HepG2 (cell line): ENCODE data around the gene RBSN. TPM values are rescaled to one million over a fixed set of nuclear protein-coding genes. Genes with fewer than 3 reads are reported as not detected.

ENCODE experiments used
- FOXP1 ChIP-seq, 2 experiments: fragments of 450-650 bp in 1 of 2; IDR thresholded peaks; 2 replicates each; pipeline ENCODE4 v1.6.1; 2017 to 2018; ENCODE audit warnings: antibody characterized with exemption in 1 of 2
- polyA plus RNA-seq, 8 experiments: library from polyadenylated mRNA; depleted of rRNA in 3 of 8; stranded (reverse) in 7 of 8; unstranded in 1 of 8; fragments of >200 nt; fragmentation: Illumina TruSeq in 4 of 8; extraction: Trizol in 4 of 8; gene quantifications; 2 replicates each; pipeline versions ENCODE4 v1.2.1 to v1.2.3, GENCODE V29; 2011 to 2016; ENCODE audit warnings: low read depth in 4 of 8, missing spikeins in 1 of 8, mixed read lengths in 1 of 8; ENCODE audit not compliant: insufficient read depth in 1 of 8
- total RNA-seq, 5 experiments: library from RNA; depleted of rRNA; stranded (reverse); fragments of >200 nt; fragmentation: Illumina TruSeq; extraction: Trizol; gene quantifications; 2 replicates each; pipeline ENCODE4 v1.2.3, GENCODE V29; 2016; ENCODE audit warnings: low read depth in 1 of 5

Gene RBSN
- total and polyA plus RNA-seq, 2 of the 13 experiments (the other 11 are each of a cell fraction or from before 2014, with no cell fraction given), result 7.9 to 11.8 TPM

DNA sequence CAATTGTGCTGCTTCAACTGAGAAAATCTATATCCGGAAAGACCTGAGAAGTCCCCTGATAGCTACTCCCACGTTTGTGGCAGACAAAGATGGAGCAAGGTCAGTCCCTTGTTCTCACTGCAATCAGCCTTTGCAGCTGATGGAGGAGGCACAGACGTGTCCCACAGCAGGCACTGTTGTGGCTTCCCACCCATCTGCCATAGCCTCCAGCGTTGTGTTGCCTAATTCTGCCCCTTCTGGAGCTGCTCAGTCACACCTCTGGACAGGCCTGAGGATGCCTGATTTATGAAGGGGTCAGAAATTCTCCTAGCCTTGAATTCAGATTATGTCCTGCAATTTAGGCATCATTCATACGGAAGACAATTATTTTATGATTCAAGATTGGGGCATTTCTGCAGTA is 75.7 kb downstream of the RBSN start (continued):
- TF ChIP-seq FOXP1 (IDR thresholded peaks at IDR 0.05), result no peak
- TF ChIP-seq FOXP1 (CRISPR knock-in tag; IDR thresholded peaks at IDR 0.05), result no peak

Other genes with a start within 250 kb of the RBSN start
- 7.8 and 12.0 TPM in 2 replicates for gene NR2C2, start 151.6 kb downstream of the RBSN start, total RNA-seq (2016; rRNA removed; fragmentation: Illumina TruSeq; extraction: Trizol)
- gene NR2C2, start 151.6 kb downstream of the RBSN start, polyA plus RNA-seq (2011; rRNA removed), result 11.8 and 14.3 TPM in 2 replicates
- 69.2 and 74.3 TPM in 2 replicates for gene MRPS25, start 33.8 kb downstream of the RBSN start, total RNA-seq (2016; rRNA removed; fragmentation: Illumina TruSeq; extraction: Trizol)
- 54.7 and 60.1 TPM in 2 replicates for gene MRPS25, start 33.8 kb downstream of the RBSN start, polyA plus RNA-seq (2011; rRNA removed)
- 36.8 and 52.2 TPM in 2 replicates for gene CAPN7, start 107.1 kb upstream of the RBSN start, total RNA-seq (2016; rRNA removed; fragmentation: Illumina TruSeq; extraction: Trizol)
- gene CAPN7, start 107.1 kb upstream of the RBSN start, polyA plus RNA-seq (2011; rRNA removed), result 15.7 and 16.7 TPM in 2 replicates
- 0.09 TPM in 1 of 2 replicates, not detected in the other for gene SH3BP5, start 233.4 kb upstream of the RBSN start, total RNA-seq (2016; rRNA removed; fragmentation: Illumina TruSeq; extraction: Trizol)
- gene SH3BP5, start 233.4 kb upstream of the RBSN start, polyA plus RNA-seq (2011; rRNA removed), result 0.09 and 0.16 TPM in 2 replicates